Hepatocyte (in vitro differentiated cells): ENCODE data around the gene NCOR2. TPM values are rescaled to one million over a fixed set of nuclear protein-coding genes. Genes with fewer than 3 reads are reported as not detected.
A peak's percentile ranks its signal among the peaks of the same experiment; 100 is the strongest.

Experiments
- DNase-seq: peaks from one replicate; pipeline ENCODE4 v3.0.0-alpha.2; 2016; ENCODE audit warnings: low spot score
- H2AFZ ChIP-seq: fragments of 200-600 bp; sonication (generic); 2 replicates; pipeline ENCODE4 v1.6.0; 2016; ENCODE audit warnings: antibody characterized with exemption, mild to moderate bottlenecking
- H3K27ac ChIP-seq: fragments of 200-600 bp; sonication (generic); 2 replicates; pipeline ENCODE4 v1.5.1; 2016; ENCODE audit warnings: mild to moderate bottlenecking
- H3K27me3 ChIP-seq: fragments of 200-600 bp; sonication (generic); 2 replicates; pipeline ENCODE4 v1.6.1; 2016
- H3K36me3 ChIP-seq: fragments of 200-600 bp; sonication (generic); replicated peaks from 2 replicates; pipeline ENCODE4 v1.5.1; 2016; ENCODE audit warnings: low read depth; ENCODE audit not compliant: insufficient read depth
- H3K4me1 ChIP-seq: fragments of 200-600 bp; sonication (generic); 2 replicates; pipeline ENCODE4 v1.5.1; 2016; ENCODE audit warnings: mild to moderate bottlenecking, moderate library complexity; ENCODE audit not compliant: insufficient read depth
- H3K4me2 ChIP-seq: fragments of 200-600 bp; sonication (generic); 2 replicates; pipeline ENCODE4 v1.6.0; 2016
- H3K4me3 ChIP-seq: fragments of 200-600 bp; sonication (generic); 2 replicates; pipeline ENCODE4 v1.5.1; 2016; ENCODE audit warnings: mild to moderate bottlenecking
- H3K79me2 ChIP-seq: fragments of 200-600 bp; sonication (generic); 2 replicates; pipeline ENCODE4 v1.6.0; 2017; ENCODE audit warnings: mild to moderate bottlenecking
- H3K9me2 ChIP-seq: fragments of 200-600 bp; sonication (generic); replicated peaks from 2 replicates; pipeline ENCODE4 v1.6.0; 2017; ENCODE audit warnings: mild to moderate bottlenecking; ENCODE audit not compliant: insufficient read depth
- H3K9me3 ChIP-seq: fragments of 200-600 bp; sonication (generic); 2 replicates; pipeline ENCODE4 v1.5.1; 2016; ENCODE audit warnings: low read depth, mild to moderate bottlenecking
- H4K20me1 ChIP-seq: fragments of 200-600 bp; sonication (generic); 2 replicates; pipeline ENCODE4 v1.6.0; 2016; ENCODE audit warnings: mild to moderate bottlenecking; ENCODE audit not compliant: insufficient read depth, poor library complexity, severe bottlenecking
- EZH2 ChIP-seq: fragments of 200-600 bp; sonication (generic); IDR thresholded peaks from 2 replicates; pipeline ENCODE4 v1.6.1; 2016; ENCODE audit warnings: antibody characterized with exemption, mild to moderate bottlenecking, borderline replicate concordance
- EZH2phosphoT487 ChIP-seq: fragments of 200-600 bp; sonication (generic); IDR thresholded peaks from one replicate; pipeline ENCODE4 v1.6.1; 2018; ENCODE audit warnings: antibody characterized with exemption, mild to moderate bottlenecking, low read depth, moderate library complexity; ENCODE audit not compliant: unreplicated experiment, severe bottlenecking
- WGBS: methylation state at CpG from one replicate; pipeline ENCODE4 v1.1.6; 2016; ENCODE audit warnings: low lambda C conversion rate; ENCODE audit errors: missing lambda C conversion rate; 5-methylcytosine and 5-hydroxymethylcytosine counted together
- polyA plus RNA-seq: library from polyadenylated mRNA; unstranded; fragments of >200 nt; fragmentation: Nextera tagmentation; extraction: Ambion mirVana; gene quantifications from 2 replicates; pipeline ENCODE4 v1.2.1, GENCODE V29; 2016
- total RNA-seq: library from RNA; depleted of rRNA; stranded (reverse); fragments of >200 nt; gene quantifications from 2 replicates; pipeline ENCODE4 v1.2.3, GENCODE V29; 2014
- TF ChIP-seq, protein P1 (sequence below): fragments of 200-600 bp; sonication (generic); IDR thresholded peaks from 2 replicates; pipeline ENCODE4 v1.5.1; 2016; ENCODE audit warnings: antibody characterized with exemption, mild to moderate bottlenecking; ENCODE audit not compliant: poor library complexity

Gene NCOR2
- total and polyA plus RNA-seq, 2 experiments from 2014 or later: 40.3 to 121 TPM

DNA sequence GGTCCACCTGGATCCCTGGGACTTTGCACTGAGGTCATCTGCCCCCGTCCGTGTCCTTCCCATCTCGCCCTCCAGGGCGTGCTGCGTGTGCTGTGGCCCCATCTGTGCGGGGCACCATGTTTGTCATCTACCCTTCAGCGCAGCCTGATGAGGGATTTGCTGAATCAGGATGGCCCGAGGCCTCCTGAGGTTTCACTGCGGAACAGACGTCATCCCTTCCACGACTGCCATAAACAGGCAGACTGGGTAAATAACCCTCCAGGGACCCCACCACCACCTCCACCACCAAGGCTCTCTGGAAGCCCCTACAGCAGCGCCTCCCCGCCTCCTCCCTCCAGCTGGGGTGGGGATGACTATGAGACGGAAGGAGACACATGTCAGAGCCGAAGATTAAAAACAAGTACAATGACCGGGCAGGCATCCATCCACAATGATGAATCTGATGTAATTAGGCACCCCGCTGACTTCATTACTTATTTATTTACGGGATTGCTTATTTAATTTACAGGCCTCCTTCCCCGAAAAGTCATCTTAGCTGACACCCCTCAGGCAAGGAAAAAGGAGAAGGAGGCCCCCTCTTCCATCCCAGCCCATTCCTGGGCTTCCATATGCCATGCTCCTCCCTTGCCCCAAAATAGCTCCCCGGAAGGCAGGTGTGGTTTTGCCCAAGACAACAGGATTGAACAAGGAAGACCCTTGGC, 39.4 kb downstream of the NCOR2 start:
- H3K27me3 ChIP-seq: no peaks in the 10 kb centered on the region
- peaks cover 54% of the 10 kb centered on the region for H4K20me1 ChIP-seq
- no peak overlapping the region for H3K4me3 ChIP-seq
- no peak overlapping the region for H2AFZ ChIP-seq
- 64% methylated on average over 20 of the region's 20 CpGs for WGBS
- H3K79me2 ChIP-seq: peaks cover 98% of the 10 kb centered on the region
- H3K27ac ChIP-seq: peak overlapping the region; percentile 57
- H3K4me2 ChIP-seq: no peak overlapping the region
- peaks cover 29% of the 10 kb centered on the region for H3K4me1 ChIP-seq
- TF ChIP-seq EZH2: no peak
- TF ChIP-seq, protein P1, sequence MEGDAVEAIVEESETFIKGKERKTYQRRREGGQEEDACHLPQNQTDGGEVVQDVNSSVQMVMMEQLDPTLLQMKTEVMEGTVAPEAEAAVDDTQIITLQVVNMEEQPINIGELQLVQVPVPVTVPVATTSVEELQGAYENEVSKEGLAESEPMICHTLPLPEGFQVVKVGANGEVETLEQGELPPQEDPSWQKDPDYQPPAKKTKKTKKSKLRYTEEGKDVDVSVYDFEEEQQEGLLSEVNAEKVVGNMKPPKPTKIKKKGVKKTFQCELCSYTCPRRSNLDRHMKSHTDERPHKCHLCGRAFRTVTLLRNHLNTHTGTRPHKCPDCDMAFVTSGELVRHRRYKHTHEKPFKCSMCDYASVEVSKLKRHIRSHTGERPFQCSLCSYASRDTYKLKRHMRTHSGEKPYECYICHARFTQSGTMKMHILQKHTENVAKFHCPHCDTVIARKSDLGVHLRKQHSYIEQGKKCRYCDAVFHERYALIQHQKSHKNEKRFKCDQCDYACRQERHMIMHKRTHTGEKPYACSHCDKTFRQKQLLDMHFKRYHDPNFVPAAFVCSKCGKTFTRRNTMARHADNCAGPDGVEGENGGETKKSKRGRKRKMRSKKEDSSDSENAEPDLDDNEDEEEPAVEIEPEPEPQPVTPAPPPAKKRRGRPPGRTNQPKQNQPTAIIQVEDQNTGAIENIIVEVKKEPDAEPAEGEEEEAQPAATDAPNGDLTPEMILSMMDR: no peak
- no peak for TF ChIP-seq EZH2phosphoT487
- no peak for DNase-seq
- no peaks in the 10 kb centered on the region for H3K9me3 ChIP-seq
- no peaks in the 10 kb centered on the region for H3K9me2 ChIP-seq
- H3K36me3 ChIP-seq: no peaks in the 10 kb centered on the region

DNA sequence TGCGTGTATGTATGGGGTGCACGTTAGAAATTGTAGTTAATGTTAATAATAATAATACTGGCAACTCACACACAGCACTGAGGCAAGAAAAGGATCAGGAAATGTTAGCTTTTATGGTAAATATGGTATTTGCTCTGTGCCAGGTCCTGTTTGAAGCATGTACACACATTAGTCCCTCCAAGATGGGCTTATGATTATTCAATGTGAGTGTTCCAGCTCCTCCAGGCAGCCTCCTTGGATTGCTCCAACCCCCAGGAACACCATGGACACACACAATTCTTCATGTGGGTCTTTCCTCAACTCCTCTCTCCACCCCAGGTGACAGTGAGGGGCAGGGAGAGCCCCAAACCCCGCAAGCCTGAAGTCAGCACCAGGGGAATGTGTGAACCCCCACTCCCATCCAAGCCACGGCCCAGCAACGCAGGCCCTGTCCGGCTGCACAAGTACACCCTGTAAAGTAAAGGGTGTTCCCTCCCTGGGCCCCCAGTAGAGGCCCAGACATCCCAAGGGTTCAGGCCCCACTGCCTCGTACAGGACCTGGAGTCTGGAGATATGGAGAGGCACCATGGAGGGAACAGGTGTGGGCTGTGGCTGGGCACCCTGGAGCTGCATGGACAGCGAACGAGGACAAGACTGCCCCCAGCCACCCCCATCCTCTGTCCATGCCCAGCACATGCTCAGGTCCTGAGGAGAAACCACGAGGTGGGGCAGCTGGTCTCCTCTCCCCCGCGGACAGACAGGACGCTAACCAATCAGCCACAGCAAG, 41.3 kb downstream of the NCOR2 start:
- H3K79me2 ChIP-seq: peaks cover 99% of the 10 kb centered on the region
- H3K27ac ChIP-seq: no peak overlapping the region
- no peaks in the 10 kb centered on the region for H3K27me3 ChIP-seq
- no peaks in the 10 kb centered on the region for H3K9me3 ChIP-seq
- H3K9me2 ChIP-seq: no peaks in the 10 kb centered on the region
- DNase-seq: no peak
- H3K4me2 ChIP-seq: no peak overlapping the region
- H3K36me3 ChIP-seq: no peaks in the 10 kb centered on the region
- H4K20me1 ChIP-seq: peaks cover 51% of the 10 kb centered on the region
- TF ChIP-seq EZH2: no peak
- TF ChIP-seq, protein P1: no peak
- TF ChIP-seq EZH2phosphoT487: no peak
- 92% methylated on average over 13 of the region's 13 CpGs for WGBS
- no peak overlapping the region for H3K4me3 ChIP-seq
- no peak overlapping the region for H2AFZ ChIP-seq
- peaks cover 12% of the 10 kb centered on the region for H3K4me1 ChIP-seq

DNA sequence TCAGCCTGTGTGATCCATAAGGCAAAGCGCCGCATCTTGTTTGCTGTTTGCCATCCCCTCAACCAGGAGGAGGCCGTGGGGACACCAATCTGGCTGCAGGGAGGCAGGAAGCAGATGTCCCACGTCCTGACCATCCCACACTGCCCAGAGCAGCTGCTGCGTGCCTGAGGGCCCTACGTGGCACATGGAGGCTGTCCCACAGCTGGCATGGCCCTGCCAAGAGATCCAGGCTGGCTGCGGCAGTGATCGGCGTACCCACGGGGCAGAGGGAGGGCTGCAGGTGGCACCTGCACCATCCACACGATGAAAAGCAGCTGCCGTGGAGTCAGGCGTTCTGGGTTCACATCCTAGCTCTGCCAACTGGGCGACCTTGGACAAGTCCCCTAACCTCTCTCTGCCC, 42.0 kb downstream of the NCOR2 start:
- DNase-seq: no peak
- Histone ChIP-seq H3K36me3 (no peaks in the 10 kb centered on the region), H3K4me3 (no peak overlapping the region), H3K27me3 (no peaks in the 10 kb centered on the region), H3K4me2 (no peak overlapping the region), H3K79me2 (peaks cover 99% of the 10 kb centered on the region), H4K20me1 (peaks cover 51% of the 10 kb centered on the region), H3K4me1 (peaks cover 15% of the 10 kb centered on the region), H3K9me3 (no peaks in the 10 kb centered on the region), H3K9me2 (no peaks in the 10 kb centered on the region), H2AFZ (no peak overlapping the region), H3K27ac (no peak overlapping the region)
- WGBS: 94% methylated on average over 14 of the region's 14 CpGs
- TF ChIP-seq EZH2phosphoT487 (no peak), EZH2 (no peak)

DNA sequence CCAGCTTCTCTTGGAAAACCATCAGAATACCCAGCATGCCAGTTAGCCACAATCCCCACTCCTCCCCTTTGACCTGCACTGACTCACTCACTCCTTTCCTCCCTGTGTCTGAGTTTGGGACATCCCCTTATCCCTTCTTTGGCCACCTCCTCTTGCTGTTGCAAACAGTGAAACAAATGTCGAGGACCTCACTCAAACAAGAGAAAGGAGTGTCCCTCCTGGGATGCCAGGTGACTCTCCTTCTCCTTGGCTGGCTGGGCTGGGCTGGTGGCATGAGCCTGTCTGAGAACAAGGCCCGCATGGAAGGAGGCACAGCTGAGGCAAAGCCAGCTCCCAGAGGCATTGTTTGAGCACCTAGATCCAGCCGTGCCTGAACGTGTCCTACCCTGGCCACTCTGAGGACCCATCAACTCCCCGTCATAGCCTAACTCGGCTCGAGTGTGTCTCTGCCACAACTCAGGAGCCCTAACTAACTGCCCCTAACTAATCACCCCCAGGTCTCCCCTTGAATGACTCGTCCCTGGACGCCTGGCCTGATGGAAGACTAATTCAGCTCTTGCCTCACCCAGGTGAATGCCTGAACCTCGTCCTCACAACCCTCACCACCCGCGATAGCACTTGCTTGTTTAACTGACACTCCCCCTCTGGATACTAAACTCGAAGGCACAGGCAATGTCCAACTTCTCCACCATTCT, 43.0 kb downstream of the NCOR2 start:
- Histone ChIP-seq H2AFZ (no peak overlapping the region), H3K79me2 (peaks cover 99% of the 10 kb centered on the region), H3K9me2 (no peaks in the 10 kb centered on the region), H3K4me1 (peaks cover 26% of the 10 kb centered on the region), H4K20me1 (peaks cover 52% of the 10 kb centered on the region), H3K36me3 (no peaks in the 10 kb centered on the region), H3K4me2 (no peak overlapping the region), H3K27ac (no peak overlapping the region), H3K27me3 (no peaks in the 10 kb centered on the region), H3K4me3 (no peak overlapping the region), H3K9me3 (no peaks in the 10 kb centered on the region)
- 89% methylated on average over 13 of the region's 13 CpGs for WGBS
- DNase-seq: no peak
- TF ChIP-seq EZH2: no peak
- TF ChIP-seq EZH2phosphoT487: no peak
- TF ChIP-seq, protein P1: no peak
